Esophagus muscularis mucosa (tissue), 4 donors: ENCODE data around the gene HOXD9.

Experiments
- CTCF ChIP-seq, 3 experiments: fragments of 200-600 bp in 2 of 3; fragments of 450-650 bp in 1 of 3; sonication (generic) in 2 of 3; IDR thresholded peaks; one replicate each; pipeline ENCODE4 v1.5.1; 2017 to 2019; ENCODE audit warnings: antibody characterized with exemption in 3 of 3, mild to moderate bottlenecking in 2 of 3, moderate library complexity in 1 of 3
- EP300 ChIP-seq: sonication (generic); formaldehyde crosslinking; IDR thresholded peaks from one replicate; pipeline ENCODE4 v1.6.1; 2017; ENCODE audit warnings: antibody characterized with exemption
- POLR2A ChIP-seq: fragments of 450-650 bp; IDR thresholded peaks from one replicate; pipeline ENCODE4 v1.6.1; 2017; ENCODE audit warnings: antibody characterized with exemption, moderate library complexity, mild to moderate bottlenecking, low read depth
- POLR2AphosphoS5 ChIP-seq, 2 donors: sonication (generic); formaldehyde crosslinking; IDR thresholded peaks; one replicate each; pipeline ENCODE4 v1.6.1; 2017; ENCODE audit warnings: antibody characterized with exemption in 2 of 2

GRCh38 chr2:176121190-176122051, 1.1 kb upstream of the HOXD9 start:
- TF ChIP-seq CTCF (IDR thresholded peaks at IDR 0.05) (no peak), POLR2A (no peak), POLR2AphosphoS5 (IDR thresholded peaks at IDR 0.05) (no peak), EP300 (no peak)
